H1 (cell line): ENCODE data around the gene CHRM4. TPM values are rescaled to one million over a fixed set of nuclear protein-coding genes. Genes with fewer than 3 reads are reported as not detected.

Experiments used
- CTCF ChIA-PET: fragments of 300-600 bp; sonication (Branson Sonifier 250); formaldehyde crosslinking; loops from one replicate; lab custom pipeline; 2021; ENCODE audit not compliant: partially characterized antibody; lab: Charles Lee
- POLR2A ChIA-PET: fragments of 300-600 bp; sonication (Branson Sonifier 250); formaldehyde crosslinking; loops from one replicate; lab custom pipeline; 2021; ENCODE audit warnings: inconsistent platforms; ENCODE audit not compliant: partially characterized antibody; lab: Charles Lee
- DNase-seq, 2 experiments: peaks; one replicate each; pipeline versions ENCODE4 v3.0.0 to v3.0.0-alpha.2; 2010 to 2022; ENCODE audit warnings: low spot score in 2 of 2, low read depth in 1 of 2, mixed read lengths in 1 of 2
- FAIRE-seq: peaks from 2 replicates; lab custom pipeline; 2011; peaks lifted over from hg19 to GRCh38; lab: Jason Lieb, UNC
- H2AFZ ChIP-seq: 2 replicates; pipeline ENCODE4 v1.8.1; 2012; ENCODE audit warnings: low read length, inconsistent platforms
- H2AK5ac ChIP-seq: 2 replicates; pipeline ENCODE4 v1.6.1; 2013; ENCODE audit warnings: low read depth, low read length
- H2BK120ac ChIP-seq: replicated peaks from 2 replicates; pipeline ENCODE3; 2013; ENCODE audit warnings: low read depth, low read length, inconsistent platforms
- H2BK12ac ChIP-seq: 2 replicates; pipeline ENCODE4 v1.6.1; 2013; ENCODE audit warnings: low read depth, low read length
- H2BK15ac ChIP-seq: 2 replicates; pipeline ENCODE4 v1.6.1; 2013; ENCODE audit warnings: low read length
- H2BK20ac ChIP-seq: 2 replicates; pipeline ENCODE4 v1.6.1; 2013; ENCODE audit warnings: low read length
- H2BK5ac ChIP-seq: 2 replicates; pipeline ENCODE4 v1.6.1; 2013; ENCODE audit warnings: low read depth, low read length
- H3K14ac ChIP-seq: 2 replicates; pipeline ENCODE4 v1.6.1; 2013; ENCODE audit warnings: inconsistent platforms; ENCODE audit not compliant: insufficient read length
- H3K18ac ChIP-seq: 2 replicates; pipeline ENCODE4 v1.6.1; 2013; ENCODE audit warnings: low read length; ENCODE audit errors: extremely low read depth
- H3K23ac ChIP-seq: 2 replicates; pipeline ENCODE4 v1.6.1; 2013; ENCODE audit warnings: inconsistent platforms; ENCODE audit not compliant: insufficient read length
- H3K23me2 ChIP-seq: 2 replicates; pipeline ENCODE4 v1.6.1; 2013; ENCODE audit warnings: low read depth, low read length
- H3K27ac ChIP-seq: 2 replicates; pipeline ENCODE4 v1.6.1; 2011; ENCODE audit warnings: low read depth, low read length, inconsistent platforms
- H3K27me3 ChIP-seq, 4 experiments: replicated peaks in 1 of 4; 1 replicate in 1 of 4; 2 replicates in 3 of 4; pipeline versions ENCODE4 v1.6.1 to v1.8.1; 2011 to 2013; ENCODE audit warnings: low read length in 3 of 4, mild to moderate bottlenecking in 3 of 4, inconsistent platforms in 2 of 4, mixed read lengths in 2 of 4, moderate library complexity in 1 of 4; ENCODE audit not compliant: control insufficient read depth in 3 of 4, insufficient read depth in 3 of 4; ENCODE audit errors: extremely low read depth in 1 of 4
- H3K36me3 ChIP-seq, 4 experiments: 2 replicates each; pipeline versions ENCODE4 v1.6.1 to v1.8.1; 2011 to 2013; ENCODE audit warnings: mild to moderate bottlenecking in 4 of 4, low read length in 3 of 4, moderate library complexity in 2 of 4, control low read depth in 1 of 4, inconsistent platforms in 1 of 4; ENCODE audit not compliant: insufficient read depth in 4 of 4, control insufficient read depth in 2 of 4
- H3K4ac ChIP-seq: replicated peaks from 2 replicates; pipeline ENCODE3; 2013; ENCODE audit warnings: low read length, low read depth, mixed read lengths, inconsistent platforms; ENCODE audit not compliant: insufficient read length
- H3K4me1 ChIP-seq, 4 experiments: replicated peaks in 1 of 4; 1 replicate in 1 of 4; 2 replicates in 3 of 4; pipeline versions ENCODE4 v1.6.1 to v1.8.1; 2011 to 2013; ENCODE audit warnings: low read length in 3 of 4, inconsistent platforms in 2 of 4, mixed read lengths in 1 of 4; ENCODE audit not compliant: insufficient read depth in 4 of 4, control insufficient read depth in 3 of 4
- H3K4me2 ChIP-seq, 2 experiments: 2 replicates each; pipeline versions ENCODE4 v1.6.1 to v1.8.1; 2011 to 2013; ENCODE audit warnings: low read depth in 2 of 2, low read length in 2 of 2, control low read depth in 1 of 2, inconsistent platforms in 1 of 2, mild to moderate bottlenecking in 1 of 2; ENCODE audit not compliant: insufficient read depth in 1 of 2
- H3K4me3 ChIP-seq, 4 experiments: fragments of 200-600, 300-600 bp in 1 of 4; sonication (generic), shearing (Covaris generic), sonication (Bioruptor Twin) in 1 of 4; 2 replicates each; pipeline versions ENCODE4 v1.5.1 to v1.8.1; 2011 to 2016; ENCODE audit warnings: low read length in 4 of 4, low read depth in 3 of 4, control low read depth in 2 of 4, inconsistent platforms in 2 of 4, mild to moderate bottlenecking in 2 of 4, mixed read lengths in 1 of 4, moderate library complexity in 1 of 4; ENCODE audit not compliant: insufficient read depth in 2 of 4; ENCODE audit errors: extremely low read depth in 1 of 4
- H3K56ac ChIP-seq: replicated peaks from 2 replicates; pipeline ENCODE3; 2013; ENCODE audit warnings: low read depth, mild to moderate bottlenecking, mixed read lengths, low read length, inconsistent platforms; ENCODE audit not compliant: insufficient read length
- H3K79me1 ChIP-seq: 2 replicates; pipeline ENCODE4 v1.6.1; 2013; ENCODE audit warnings: low read depth, low read length, control low read depth
- H3K79me2 ChIP-seq, 2 experiments: 2 replicates each; pipeline versions ENCODE4 v1.6.1 to v1.8.1; 2012 to 2013; ENCODE audit warnings: low read length in 2 of 2, mild to moderate bottlenecking in 2 of 2, inconsistent platforms in 1 of 2; ENCODE audit not compliant: insufficient read depth in 2 of 2, control insufficient read depth in 1 of 2
- H3K9ac ChIP-seq, 4 experiments: replicated peaks in 1 of 4; 1 replicate in 1 of 4; 2 replicates in 3 of 4; pipeline versions ENCODE4 v1.6.1 to v1.8.1; 2011 to 2013; ENCODE audit warnings: low read depth in 3 of 4, low read length in 3 of 4, control low read depth in 2 of 4, mild to moderate bottlenecking in 2 of 4, moderate library complexity in 2 of 4, inconsistent platforms in 1 of 4; ENCODE audit errors: extremely low read depth in 1 of 4
- H3K9me3 ChIP-seq, 2 experiments: 2 replicates each; pipeline versions ENCODE4 v1.6.1 to v1.8.1; 2012 to 2013; ENCODE audit warnings: mild to moderate bottlenecking in 2 of 2, moderate library complexity in 2 of 2, control low read depth in 1 of 2, inconsistent platforms in 1 of 2, low read depth in 1 of 2, low read length in 1 of 2, mixed read lengths in 1 of 2; ENCODE audit not compliant: insufficient read depth in 2 of 2
- H4K20me1 ChIP-seq, 2 experiments: replicated peaks in 1 of 2; 2 replicates each; pipeline versions ENCODE3 to v1.8.1; 2011 to 2013; ENCODE audit warnings: inconsistent platforms in 2 of 2, low read length in 2 of 2, mild to moderate bottlenecking in 1 of 2; ENCODE audit not compliant: insufficient read depth in 2 of 2, control insufficient read depth in 1 of 2
- H4K5ac ChIP-seq: 2 replicates; pipeline ENCODE4 v1.6.1; 2013; ENCODE audit warnings: low read length, low read depth, mixed read lengths, inconsistent platforms; ENCODE audit not compliant: insufficient read length
- H4K8ac ChIP-seq: 2 replicates; pipeline ENCODE4 v1.8.0; 2013; ENCODE audit warnings: mild to moderate bottlenecking, moderate library complexity, low read length, inconsistent platforms; ENCODE audit not compliant: insufficient read depth; ENCODE audit errors: extremely low read depth
- H4K91ac ChIP-seq: replicated peaks from 2 replicates; pipeline ENCODE3; 2013; ENCODE audit warnings: low read length, mixed read lengths, inconsistent platforms; ENCODE audit not compliant: insufficient read length
- BCL11A ChIP-seq, 2 experiments: IDR thresholded peaks; one replicate each; pipeline ENCODE4 v1.6.1; 2011; ENCODE audit warnings: low read depth in 2 of 2, low read length in 2 of 2, mild to moderate bottlenecking in 2 of 2
- CBX5 ChIP-seq: fragments of 300-800, 300-1000 bp; sonication (generic); IDR thresholded peaks from 2 replicates; pipeline ENCODE4 v1.7.1; 2016; ENCODE audit warnings: antibody characterized with exemption, low read length, low read depth
- CTBP2 ChIP-seq: IDR thresholded peaks from 2 replicates; pipeline ENCODE4 v1.7.0; 2011; ENCODE audit warnings: borderline replicate concordance, mild to moderate bottlenecking, moderate library complexity, mixed read lengths, low read length; ENCODE audit not compliant: insufficient read depth, insufficient read length
- EP300 ChIP-seq, 2 experiments: IDR thresholded peaks; 1 replicate in 1 of 2; 2 replicates in 1 of 2; pipeline ENCODE4 v1.6.1; 2011 to 2012; ENCODE audit warnings: low read depth in 2 of 2, low read length in 2 of 2, mild to moderate bottlenecking in 2 of 2, borderline replicate concordance in 1 of 2, inconsistent platforms in 1 of 2, moderate library complexity in 1 of 2
- SIN3A ChIP-seq, 2 experiments: IDR thresholded peaks in 1 of 2; conservative IDR thresholded peaks in 1 of 2; 2 replicates each; pipeline ENCODE4 v1.6.1; 2011 to 2012; ENCODE audit warnings: low read length in 2 of 2, improper control_type of control experiment in 1 of 2, low read depth in 1 of 2, mild to moderate bottlenecking in 1 of 2
- SP4 ChIP-seq: IDR thresholded peaks from 2 replicates; pipeline ENCODE4 v1.6.1; 2012; ENCODE audit warnings: low read length, inconsistent platforms
- WGBS, 2 experiments: shearing (Covaris generic) in 1 of 2; methylation state at CpG; one replicate each; pipeline versions ENCODE4 v1.1.6 to v1.1.7; 2013 to 2015; ENCODE audit warnings: low lambda C conversion rate in 2 of 2, mixed read lengths in 2 of 2, inconsistent platforms in 1 of 2, low coverage in 1 of 2, missing lambda C conversion rate in 1 of 2; ENCODE audit not compliant: insufficient replicate concordance in 2 of 2, insufficient coverage in 1 of 2, insufficient read length in 1 of 2; ENCODE audit errors: extremely low coverage in 1 of 2, missing lambda C conversion rate in 1 of 2; 5-methylcytosine and 5-hydroxymethylcytosine counted together
- polyA plus RNA-seq, 7 experiments: library from polyadenylated mRNA; depleted of rRNA in 3 of 7; stranded (reverse) in 5 of 7; unstranded in 2 of 7; fragments of >200 nt in 5 of 7; fragments of 200-250 nt in 2 of 7; gene quantifications; 1 replicate in 5 of 7; 2 replicates in 1 of 7; 4 replicates in 1 of 7; pipeline versions ENCODE4 v1.2.1 to v1.2.3, GENCODE V29; 2011 to 2013; ENCODE audit warnings: missing spikeins in 2 of 7, mixed read lengths in 2 of 7
- total RNA-seq: library from RNA; stranded (reverse); fragmentation: NEBNext Ultra II Directional; extraction: Animal tissue kit (Norgen Biotek cat#: 25700); gene quantifications from 2 replicates; pipeline ENCODE4 v1.2.1, GENCODE V29; 2021
- TF ChIP-seq, protein P1 (sequence below): IDR thresholded peaks from 2 replicates; pipeline ENCODE4 v1.6.1; 2011; ENCODE audit warnings: low read depth, mild to moderate bottlenecking, low read length; ENCODE audit not compliant: insufficient read depth

The CHRM4 gene
- total and polyA plus RNA-seq, 2 of the 8 experiments (the other 6 are each of a cell fraction or from before 2014, with no cell fraction given) = 1.1 to 1.3 TPM

- Histone ChIP-seq H2BK20ac (no peak overlapping the region), H3K27me3 (peaks cover 19 to 46% (median 38%) of the 10 kb centered on the region in 4 experiments), H3K27ac (no peak overlapping the region), H3K79me2 (no peaks in the 10 kb centered on the region; a peak in 1 of 4 replicates), H4K91ac (no peak overlapping the region), H2BK12ac (no peak overlapping the region), H2AK5ac (no peak overlapping the region), H2BK5ac (no peak overlapping the region), H3K4ac (no peak overlapping the region), H3K36me3 (peaks cover 0 to 4% (median 0%) of the 10 kb centered on the region in 4 experiments; a peak in 2 of 8 replicates), H3K4me3 (no peak overlapping the region), H3K9me3 (no peaks in the 10 kb centered on the region; a peak in 1 of 4 replicates), H2BK120ac (no peak overlapping the region), H3K79me1 (no peaks in the 10 kb centered on the region), H2BK15ac (no peak overlapping the region), H3K18ac (no peak overlapping the region), H3K9ac (no peak overlapping the region), H4K8ac (no peak overlapping the region), H4K20me1 (peaks cover 5 to 24% of the 10 kb centered on the region in 2 experiments), H3K23me2 (peaks cover 22% of the 10 kb centered on the region; the same call in 1 of the 2 replicates), H2AFZ (no peak overlapping the region), H3K14ac (no peak overlapping the region), H3K4me2 (no peak overlapping the region), H4K5ac (no peak overlapping the region), H3K23ac (no peak overlapping the region), H3K56ac (no peak overlapping the region), H3K4me1 (peaks cover 3 to 24% (median 21%) of the 10 kb centered on the region in 4 experiments)
- 96% methylated on average over 5 of the region's 5 CpGs; no CpG with 5 or more reads in 1 of the 2 experiments for whole genome bisulfite sequencing, 2 experiments
- ChIA-PET CTCF (interaction anchor here (0.6 to 7.7 kb wide), 21 partner anchors 8 to 308 kb away, joined by 3 to 124 read pairs (median 4); partner anchors contain the start of gene MDK), POLR2A (interaction anchor here (0.7 kb wide), 2 partner anchors 32 to 34 kb away, joined by 3 read pairs; no protein-coding TSS in a partner anchor)
- TF ChIP-seq EP300 (IDR thresholded peaks at IDR 0.05; ENCODE audit: borderline replicate concordance in 1 of 2, low read depth in 2 of 2, low read length in 2 of 2) = no peak
- TF ChIP-seq CBX5 = no peak
- no peak for TF ChIP-seq BCL11A (IDR thresholded peaks at IDR 0.05; ENCODE audit: low read depth in 2 of 2, low read length in 2 of 2)
- TF ChIP-seq, protein P1, sequence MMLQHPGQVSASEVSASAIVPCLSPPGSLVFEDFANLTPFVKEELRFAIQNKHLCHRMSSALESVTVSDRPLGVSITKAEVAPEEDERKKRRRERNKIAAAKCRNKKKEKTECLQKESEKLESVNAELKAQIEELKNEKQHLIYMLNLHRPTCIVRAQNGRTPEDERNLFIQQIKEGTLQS = no peak
- TF ChIP-seq SP4 = no peak
- no peak for TF ChIP-seq SIN3A (conservative IDR thresholded peaks at IDR 0.05 in 1 of 2, IDR thresholded peaks at IDR 0.05 in 1 of 2; ENCODE audit: low read depth in 1 of 2, low read length in 2 of 2)
- TF ChIP-seq CTBP2 = no peak
- no peak for FAIRE-seq
- DNase-seq = no peak
These were observed 4.1 kb downstream of the CHRM4 start for GRCh38 chr11:46387456-46387855.
